GM20000 (cell line): ENCODE data around the gene KRT2.

ENCODE experiments used
- DNase-seq: peaks from one replicate; pipeline ENCODE4 v3.0.0; 2012; ENCODE audit warnings: low spot score
- TF ChIP-seq, protein P1 (sequence below): IDR thresholded peaks from 2 replicates; pipeline ENCODE4 v1.5.1; 2012; ENCODE audit warnings: mild to moderate bottlenecking, control low read depth; ENCODE audit errors: extremely low read depth, missing control alignments

Gene KRT2

DNA sequence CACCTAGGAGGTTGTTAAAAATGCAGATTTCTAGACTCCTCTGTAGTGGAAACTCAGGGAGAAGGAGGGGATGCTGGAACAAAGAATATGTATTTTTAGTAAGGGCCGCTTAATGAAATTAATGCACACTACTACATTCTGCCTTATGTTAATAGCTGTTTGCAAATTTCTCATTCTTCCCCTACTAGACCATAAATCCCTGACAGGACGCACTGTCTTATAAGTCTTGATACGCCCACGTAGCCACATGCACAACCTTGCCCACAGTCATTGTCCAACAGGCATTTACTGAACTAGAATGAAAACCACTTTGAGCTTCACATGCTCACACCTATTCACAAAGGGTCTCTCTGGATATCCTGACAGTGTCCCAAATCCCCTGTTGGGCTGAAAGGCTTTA lies 10.5 kb downstream of the KRT2 start:
- TF ChIP-seq, protein P1, sequence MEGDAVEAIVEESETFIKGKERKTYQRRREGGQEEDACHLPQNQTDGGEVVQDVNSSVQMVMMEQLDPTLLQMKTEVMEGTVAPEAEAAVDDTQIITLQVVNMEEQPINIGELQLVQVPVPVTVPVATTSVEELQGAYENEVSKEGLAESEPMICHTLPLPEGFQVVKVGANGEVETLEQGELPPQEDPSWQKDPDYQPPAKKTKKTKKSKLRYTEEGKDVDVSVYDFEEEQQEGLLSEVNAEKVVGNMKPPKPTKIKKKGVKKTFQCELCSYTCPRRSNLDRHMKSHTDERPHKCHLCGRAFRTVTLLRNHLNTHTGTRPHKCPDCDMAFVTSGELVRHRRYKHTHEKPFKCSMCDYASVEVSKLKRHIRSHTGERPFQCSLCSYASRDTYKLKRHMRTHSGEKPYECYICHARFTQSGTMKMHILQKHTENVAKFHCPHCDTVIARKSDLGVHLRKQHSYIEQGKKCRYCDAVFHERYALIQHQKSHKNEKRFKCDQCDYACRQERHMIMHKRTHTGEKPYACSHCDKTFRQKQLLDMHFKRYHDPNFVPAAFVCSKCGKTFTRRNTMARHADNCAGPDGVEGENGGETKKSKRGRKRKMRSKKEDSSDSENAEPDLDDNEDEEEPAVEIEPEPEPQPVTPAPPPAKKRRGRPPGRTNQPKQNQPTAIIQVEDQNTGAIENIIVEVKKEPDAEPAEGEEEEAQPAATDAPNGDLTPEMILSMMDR: no peak

DNA sequence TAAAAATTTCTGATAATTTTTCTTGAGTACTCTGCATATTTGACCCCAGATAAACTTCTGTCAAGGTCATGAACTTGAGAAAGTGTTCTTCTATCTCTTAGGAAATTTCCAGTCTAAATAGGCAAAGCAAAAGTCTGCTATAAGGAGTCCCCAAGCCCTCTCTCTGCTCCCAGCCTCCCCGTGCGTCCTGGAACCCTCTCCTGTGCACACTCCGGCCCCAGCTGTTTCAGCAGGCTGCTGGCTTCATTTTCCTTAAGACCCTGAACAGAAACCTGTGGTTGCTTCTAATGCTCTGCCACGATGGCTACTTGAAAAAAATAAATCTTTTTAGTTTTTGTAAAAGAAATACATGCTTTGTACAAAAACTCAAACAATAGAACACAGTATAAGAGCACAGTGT lies 14.7 kb downstream of the KRT2 start:
- TF ChIP-seq, protein P1: no peak
- DNase-seq: no peak

More for the DNA sequence above, 10.5 kb downstream of the KRT2 start:
- no peak for DNase-seq

GRCh38 chr12:52636592-52637258 lies 15.3 kb downstream of the KRT2 start:
- no peak for DNase-seq
- TF ChIP-seq, protein P1: no peak

GRCh38 chr12:52636189-52636588 lies 15.8 kb downstream of the KRT2 start:
- no peak for DNase-seq
- TF ChIP-seq, protein P1: no peak

GRCh38 chr12:52634266-52635056 lies 17.6 kb downstream of the KRT2 start:
- TF ChIP-seq, protein P1: no peak
- DNase-seq: no peak

- TF ChIP-seq, protein P1: no peak
- no peak for DNase-seq
These were observed 18.6 kb downstream of the KRT2 start for GRCh38 chr12:52633383-52633782.

- TF ChIP-seq, protein P1: no peak
- no peak for DNase-seq
These were observed 19.4 kb downstream of the KRT2 start for GRCh38 chr12:52632656-52633055.
